Suprapubic skin (tissue), 4 donors: ENCODE data around the gene ITPR2.

ENCODE experiments used
- EP300 ChIP-seq: sonication (generic); formaldehyde crosslinking; IDR thresholded peaks from one replicate; pipeline ENCODE4 v1.6.1; 2017; ENCODE audit warnings: antibody characterized with exemption
- POLR2A ChIP-seq, 2 donors: fragments of 450-650 bp; IDR thresholded peaks; one replicate each; pipeline ENCODE4 v1.6.1; 2017; ENCODE audit warnings: antibody characterized with exemption in 2 of 2, mild to moderate bottlenecking in 2 of 2, moderate library complexity in 2 of 2
- POLR2AphosphoS5 ChIP-seq, 3 donors: sonication (generic); formaldehyde crosslinking; IDR thresholded peaks; one replicate each; pipeline ENCODE4 v1.6.1; 2017; ENCODE audit warnings: antibody characterized with exemption in 3 of 3
- TF ChIP-seq, protein P1 (sequence below), 2 donors: fragments of 200-600 bp in 1 of 2; fragments of 450-650 bp in 1 of 2; sonication (generic) in 1 of 2; IDR thresholded peaks; one replicate each; pipeline ENCODE4 v1.5.1; 2016 to 2019; ENCODE audit warnings: antibody characterized with exemption in 2 of 2, mild to moderate bottlenecking in 1 of 2, moderate library complexity in 1 of 2

DNA sequence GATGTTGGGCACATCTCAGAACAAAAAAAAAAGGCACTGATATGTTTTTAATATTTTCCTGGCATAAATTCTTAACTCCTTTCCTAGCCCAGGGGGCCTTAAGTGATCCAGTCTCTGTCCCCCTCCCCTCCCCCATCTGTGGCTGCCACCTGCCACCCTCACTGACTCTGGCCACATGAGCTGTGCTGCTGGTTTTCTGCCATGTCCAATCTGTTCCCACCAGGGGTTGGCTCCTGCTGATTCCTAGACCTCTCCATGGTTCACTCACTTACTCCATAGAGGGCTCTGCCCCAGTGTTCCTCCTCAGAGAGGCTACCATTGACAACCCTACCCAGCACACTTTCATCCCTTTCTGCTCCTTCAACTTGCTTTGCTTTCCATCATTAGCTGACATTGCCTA, 474.3 kb downstream of the ITPR2 start:
- TF ChIP-seq, protein P1, sequence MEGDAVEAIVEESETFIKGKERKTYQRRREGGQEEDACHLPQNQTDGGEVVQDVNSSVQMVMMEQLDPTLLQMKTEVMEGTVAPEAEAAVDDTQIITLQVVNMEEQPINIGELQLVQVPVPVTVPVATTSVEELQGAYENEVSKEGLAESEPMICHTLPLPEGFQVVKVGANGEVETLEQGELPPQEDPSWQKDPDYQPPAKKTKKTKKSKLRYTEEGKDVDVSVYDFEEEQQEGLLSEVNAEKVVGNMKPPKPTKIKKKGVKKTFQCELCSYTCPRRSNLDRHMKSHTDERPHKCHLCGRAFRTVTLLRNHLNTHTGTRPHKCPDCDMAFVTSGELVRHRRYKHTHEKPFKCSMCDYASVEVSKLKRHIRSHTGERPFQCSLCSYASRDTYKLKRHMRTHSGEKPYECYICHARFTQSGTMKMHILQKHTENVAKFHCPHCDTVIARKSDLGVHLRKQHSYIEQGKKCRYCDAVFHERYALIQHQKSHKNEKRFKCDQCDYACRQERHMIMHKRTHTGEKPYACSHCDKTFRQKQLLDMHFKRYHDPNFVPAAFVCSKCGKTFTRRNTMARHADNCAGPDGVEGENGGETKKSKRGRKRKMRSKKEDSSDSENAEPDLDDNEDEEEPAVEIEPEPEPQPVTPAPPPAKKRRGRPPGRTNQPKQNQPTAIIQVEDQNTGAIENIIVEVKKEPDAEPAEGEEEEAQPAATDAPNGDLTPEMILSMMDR (IDR thresholded peaks at IDR 0.05), result no peak
- TF ChIP-seq POLR2A (IDR thresholded peaks at IDR 0.05), result no peak
- TF ChIP-seq EP300, result no peak
- TF ChIP-seq POLR2AphosphoS5 (IDR thresholded peaks at IDR 0.05), result no peak
